GM19452 (cell line): ENCODE measurements around the gene CKAP4.

ENCODE experiments used
- ATAC-seq: cut with Tn5 transposase; IDR thresholded peaks from one replicate; pipeline ENCODE4 v1.9.1; 2021; ENCODE audit not compliant: unreplicated experiment

CKAP4 gene

GRCh38 chr12:106205208-106206069 lies 42.4 kb downstream of the CKAP4 start:
- ATAC-seq: no peak

GRCh38 chr12:106204312-106204711 lies 43.5 kb downstream of the CKAP4 start:
- ATAC-seq: no peak

GRCh38 chr12:106197906-106198623 lies 49.8 kb downstream of the CKAP4 start:
- no peak for ATAC-seq

GRCh38 chr12:106195621-106196027 lies 52.2 kb downstream of the CKAP4 start:
- ATAC-seq: no peak

- ATAC-seq: no peak
Observed at GRCh38 chr12:106194351-106194750, 53.5 kb downstream of the CKAP4 start.

GRCh38 chr12:106193394-106194215 lies 54.2 kb downstream of the CKAP4 start:
- ATAC-seq: no peak

GRCh38 chr12:106192659-106193393 lies 55.0 kb downstream of the CKAP4 start:
- no peak for ATAC-seq

GRCh38 chr12:106190581-106190980 lies 57.2 kb downstream of the CKAP4 start:
- no peak for ATAC-seq

GRCh38 chr12:106189341-106189740 lies 58.5 kb downstream of the CKAP4 start:
- ATAC-seq: no peak

GRCh38 chr12:106188256-106188655 lies 59.6 kb downstream of the CKAP4 start:
- ATAC-seq: no peak
